HEK293 (cell line): Measurements from ENCODE around the gene SNX4.

Experiments used
- CTCF ChIA-PET: fragments of 350-600 bp; formaldehyde crosslinking; extraction: SDS; loops from one replicate; lab custom pipeline; 2021; ENCODE audit warnings: antibody characterized with exemption; lab: Yijun Ruan, JAX
- POLR2A ChIA-PET: fragments of 300-600 bp; formaldehyde crosslinking; extraction: SDS; loops from one replicate; lab custom pipeline; 2020; ENCODE audit warnings: antibody characterized with exemption, inconsistent platforms; lab: Yijun Ruan, JAX
- H3K27ac ChIP-seq: fragments of 200-500 bp; sonication (Bioruptor generic); 2 replicates; pipeline ENCODE4 v1.5.1; 2014; ENCODE audit warnings: low read depth, low read length, control low read depth, inconsistent platforms; ENCODE audit errors: extremely low read depth
- H3K36me3 ChIP-seq, 2 experiments: fragments of 200-500 bp in 1 of 2; sonication (Bioruptor generic) in 1 of 2; 1 replicate in 1 of 2; 2 replicates in 1 of 2; pipeline ENCODE4 v1.5.1; 2014 to 2017; ENCODE audit warnings: inconsistent platforms in 2 of 2, low read length in 2 of 2; ENCODE audit not compliant: control insufficient read depth in 2 of 2, insufficient read depth in 1 of 2
- H3K4me1 ChIP-seq: fragments of 200-500 bp; sonication (Bioruptor generic); 2 replicates; pipeline ENCODE4 v1.5.1; 2014; ENCODE audit warnings: mild to moderate bottlenecking, low read length, inconsistent platforms; ENCODE audit not compliant: control insufficient read depth, insufficient read depth
- H3K4me3 ChIP-seq: 2 replicates; pipeline ENCODE4 v1.5.1; 2011; ENCODE audit warnings: low read depth, mild to moderate bottlenecking, control low read depth, low read length, moderate library complexity
- H3K9me3 ChIP-seq: fragments of 200-500 bp; sonication (Bioruptor generic); 2 replicates; pipeline ENCODE4 v1.5.1; 2014; ENCODE audit warnings: low read depth, low read length, inconsistent platforms; ENCODE audit not compliant: control insufficient read depth, insufficient read depth
- HOXA7 ChIP-seq: sonication (generic); formaldehyde crosslinking; IDR thresholded peaks from 2 replicates; pipeline ENCODE4 v1.8.1; 2022; ENCODE audit warnings: missing genetic modification reagents, borderline replicate concordance
- OVOL3 ChIP-seq: fragments of 450-650 bp; formaldehyde crosslinking; IDR thresholded peaks from 2 replicates; pipeline ENCODE4 v1.5.1; 2016; ENCODE audit warnings: missing biosample characterization, missing genetic modification characterization
- SCRT1 ChIP-seq: fragments of 450-650 bp; formaldehyde crosslinking; IDR thresholded peaks from 2 replicates; pipeline ENCODE4 v1.5.1; 2016; ENCODE audit warnings: missing biosample characterization, missing genetic modification characterization, borderline replicate concordance
- SP2 ChIP-seq: fragments of 450-650 bp; formaldehyde crosslinking; IDR thresholded peaks from 2 replicates; pipeline ENCODE4 v1.5.1; 2016; ENCODE audit warnings: missing biosample characterization, missing genetic modification characterization
- SP3 ChIP-seq: fragments of 450-650 bp; formaldehyde crosslinking; IDR thresholded peaks from 2 replicates; pipeline ENCODE4 v1.5.1; 2016; ENCODE audit warnings: missing biosample characterization, missing genetic modification characterization
- ZBTB8A ChIP-seq: fragments of 450-650 bp; formaldehyde crosslinking; IDR thresholded peaks from 2 replicates; pipeline ENCODE4 v1.5.1; 2016; ENCODE audit warnings: missing biosample characterization, missing genetic modification characterization
- ZIC2 ChIP-seq: fragments of 450-650 bp; formaldehyde crosslinking; IDR thresholded peaks from 2 replicates; pipeline ENCODE4 v1.5.1; 2016; ENCODE audit warnings: missing biosample characterization, missing genetic modification characterization
- ZNF121 ChIP-seq: fragments of 450-650 bp; formaldehyde crosslinking; IDR thresholded peaks from 2 replicates; pipeline ENCODE4 v1.5.1; 2016; ENCODE audit warnings: missing biosample characterization, missing genetic modification characterization
- ZNF138 ChIP-seq: fragments of 450-650 bp; formaldehyde crosslinking; IDR thresholded peaks from 2 replicates; pipeline ENCODE4 v1.5.1; 2016; ENCODE audit warnings: missing biosample characterization, missing genetic modification characterization, borderline replicate concordance
- ZNF157 ChIP-seq: fragments of 450-650 bp; formaldehyde crosslinking; IDR thresholded peaks from 2 replicates; pipeline ENCODE4 v1.5.1; 2016; ENCODE audit warnings: missing biosample characterization, missing genetic modification characterization
- ZNF19 ChIP-seq: fragments of 450-650 bp; formaldehyde crosslinking; IDR thresholded peaks from 2 replicates; pipeline ENCODE4; 2016; ENCODE audit warnings: missing biosample characterization, missing genetic modification characterization, low read depth
- ZNF223 ChIP-seq: fragments of 450-650 bp; formaldehyde crosslinking; IDR thresholded peaks from 2 replicates; pipeline ENCODE4 v1.5.1; 2016; ENCODE audit warnings: missing biosample characterization, missing genetic modification characterization
- ZNF350 ChIP-seq: fragments of 450-650 bp; formaldehyde crosslinking; IDR thresholded peaks from 2 replicates; pipeline ENCODE4 v1.5.0; 2017; ENCODE audit warnings: missing biosample characterization, mild to moderate bottlenecking, missing genetic modification characterization
- ZNF366 ChIP-seq: fragments of 450-650 bp; formaldehyde crosslinking; conservative IDR thresholded peaks from 2 replicates; pipeline ENCODE4 v1.5.1; 2016; ENCODE audit warnings: missing biosample characterization, missing genetic modification characterization
- ZNF416 ChIP-seq: fragments of 450-650 bp; formaldehyde crosslinking; IDR thresholded peaks from 2 replicates; pipeline ENCODE4 v1.5.1; 2016; ENCODE audit warnings: missing biosample characterization, missing genetic modification characterization
- ZNF473 ChIP-seq: fragments of 450-650 bp; formaldehyde crosslinking; IDR thresholded peaks from 2 replicates; pipeline ENCODE4 v1.5.1; 2017; ENCODE audit warnings: missing biosample characterization, missing genetic modification characterization
- ZNF521 ChIP-seq: fragments of 450-650 bp; formaldehyde crosslinking; IDR thresholded peaks from 2 replicates; pipeline ENCODE4 v1.5.1; 2017; ENCODE audit warnings: missing biosample characterization, mild to moderate bottlenecking, missing genetic modification characterization
- ZNF621 ChIP-seq: fragments of 450-650 bp; formaldehyde crosslinking; IDR thresholded peaks from 2 replicates; pipeline ENCODE4 v1.5.1; 2017; ENCODE audit warnings: missing biosample characterization, missing genetic modification characterization
- ZNF624 ChIP-seq: fragments of 450-650 bp; formaldehyde crosslinking; IDR thresholded peaks from 2 replicates; pipeline ENCODE4 v1.5.1; 2017; ENCODE audit warnings: missing biosample characterization, missing genetic modification characterization
- ZNF701 ChIP-seq: fragments of 450-650 bp; formaldehyde crosslinking; IDR thresholded peaks from 2 replicates; pipeline ENCODE4 v1.5.1; 2016; ENCODE audit warnings: missing biosample characterization, missing genetic modification characterization
- ZNF768 ChIP-seq: fragments of 450-650 bp; formaldehyde crosslinking; IDR thresholded peaks from 2 replicates; pipeline ENCODE4 v1.5.1; 2018; ENCODE audit warnings: missing biosample characterization, mild to moderate bottlenecking, missing genetic modification characterization
- ZNF791 ChIP-seq: fragments of 450-650 bp; formaldehyde crosslinking; IDR thresholded peaks from 2 replicates; pipeline ENCODE4 v1.5.1; 2016; ENCODE audit warnings: missing biosample characterization, missing genetic modification characterization
- TF ChIP-seq, protein P1 (sequence below): fragments of 450-650 bp; formaldehyde crosslinking; IDR thresholded peaks from 2 replicates; pipeline ENCODE4 v1.5.1; 2016; ENCODE audit warnings: missing biosample characterization, missing genetic modification characterization
- TF ChIP-seq, protein P2 (sequence below): fragments of 450-650 bp; formaldehyde crosslinking; IDR thresholded peaks from 2 replicates; pipeline ENCODE4 v1.5.0; 2017; ENCODE audit warnings: missing biosample characterization, missing genetic modification characterization, borderline replicate concordance

Gene SNX4

DNA sequence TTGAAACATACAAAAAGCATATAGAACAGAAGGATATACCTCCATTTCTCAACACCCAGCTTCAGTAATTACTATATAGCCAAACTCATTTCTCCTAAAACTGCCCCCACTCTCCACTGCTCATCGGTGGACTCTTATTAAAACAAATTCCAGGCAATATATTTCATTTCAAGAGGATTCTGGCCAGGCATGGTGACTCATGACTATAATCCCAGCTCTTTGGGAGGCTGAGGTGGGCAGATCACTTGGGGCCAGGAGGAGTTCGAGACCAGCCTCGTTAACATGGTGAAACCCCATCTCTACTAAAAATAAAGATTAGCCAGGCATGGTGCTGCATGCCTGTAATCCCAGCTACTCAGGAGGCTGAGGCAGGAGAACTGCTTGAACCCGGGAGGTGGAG, 40.9 kb downstream of the SNX4 start (continued):
- TF ChIP-seq ZNF768 (tag by site-specific recombination) (no peak), ZNF473 (tag by site-specific recombination) (no peak), ZNF19 (tag by site-specific recombination) (no peak)

DNA sequence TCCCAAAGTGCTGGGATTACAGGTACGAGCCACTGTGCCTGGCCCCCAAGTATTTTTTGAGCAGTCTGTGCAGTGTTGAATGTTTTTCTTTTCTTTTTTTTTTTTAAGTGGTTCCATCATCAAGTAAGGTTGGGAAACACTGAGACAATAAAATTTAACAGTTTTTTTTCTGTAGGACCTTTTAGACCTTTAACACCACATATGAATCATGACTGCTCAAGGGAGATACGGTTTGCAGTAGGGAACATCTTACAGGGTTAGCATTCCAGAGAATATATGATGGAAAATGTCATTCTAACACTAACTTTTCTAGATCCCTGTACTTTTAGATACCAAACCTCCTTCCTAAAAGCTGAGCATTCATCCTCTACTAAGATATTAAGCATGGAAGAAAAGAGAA, 41.7 kb downstream of the SNX4 start:
- no peak overlapping the region for H3K27ac ChIP-seq
- no peaks in the 10 kb centered on the region for H3K4me1 ChIP-seq
- CTCF ChIA-PET, result no interaction called here
- no peaks in the 10 kb centered on the region for H3K9me3 ChIP-seq
- TF ChIP-seq SP3, result no peak
- no peak for TF ChIP-seq ZNF621 (tag by site-specific recombination)
- no peak for TF ChIP-seq SCRT1 (tag by site-specific recombination)
- TF ChIP-seq ZNF701 (tag by site-specific recombination), result no peak
- TF ChIP-seq ZNF121 (tag by site-specific recombination), result no peak
- TF ChIP-seq, protein P1, sequence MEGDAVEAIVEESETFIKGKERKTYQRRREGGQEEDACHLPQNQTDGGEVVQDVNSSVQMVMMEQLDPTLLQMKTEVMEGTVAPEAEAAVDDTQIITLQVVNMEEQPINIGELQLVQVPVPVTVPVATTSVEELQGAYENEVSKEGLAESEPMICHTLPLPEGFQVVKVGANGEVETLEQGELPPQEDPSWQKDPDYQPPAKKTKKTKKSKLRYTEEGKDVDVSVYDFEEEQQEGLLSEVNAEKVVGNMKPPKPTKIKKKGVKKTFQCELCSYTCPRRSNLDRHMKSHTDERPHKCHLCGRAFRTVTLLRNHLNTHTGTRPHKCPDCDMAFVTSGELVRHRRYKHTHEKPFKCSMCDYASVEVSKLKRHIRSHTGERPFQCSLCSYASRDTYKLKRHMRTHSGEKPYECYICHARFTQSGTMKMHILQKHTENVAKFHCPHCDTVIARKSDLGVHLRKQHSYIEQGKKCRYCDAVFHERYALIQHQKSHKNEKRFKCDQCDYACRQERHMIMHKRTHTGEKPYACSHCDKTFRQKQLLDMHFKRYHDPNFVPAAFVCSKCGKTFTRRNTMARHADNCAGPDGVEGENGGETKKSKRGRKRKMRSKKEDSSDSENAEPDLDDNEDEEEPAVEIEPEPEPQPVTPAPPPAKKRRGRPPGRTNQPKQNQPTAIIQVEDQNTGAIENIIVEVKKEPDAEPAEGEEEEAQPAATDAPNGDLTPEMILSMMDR (tag by site-specific recombination), result no peak
- TF ChIP-seq ZNF791 (tag by site-specific recombination), result no peak
- no peak for TF ChIP-seq ZNF416
- TF ChIP-seq, all 188 proteins: peak for 0
- POLR2A ChIA-PET, result no interaction called here
- peaks cover 4 to 63% of the 10 kb centered on the region in 2 experiments; a peak in 2 of 3 replicates for H3K36me3 ChIP-seq
- H3K4me3 ChIP-seq, result no peak overlapping the region

DNA sequence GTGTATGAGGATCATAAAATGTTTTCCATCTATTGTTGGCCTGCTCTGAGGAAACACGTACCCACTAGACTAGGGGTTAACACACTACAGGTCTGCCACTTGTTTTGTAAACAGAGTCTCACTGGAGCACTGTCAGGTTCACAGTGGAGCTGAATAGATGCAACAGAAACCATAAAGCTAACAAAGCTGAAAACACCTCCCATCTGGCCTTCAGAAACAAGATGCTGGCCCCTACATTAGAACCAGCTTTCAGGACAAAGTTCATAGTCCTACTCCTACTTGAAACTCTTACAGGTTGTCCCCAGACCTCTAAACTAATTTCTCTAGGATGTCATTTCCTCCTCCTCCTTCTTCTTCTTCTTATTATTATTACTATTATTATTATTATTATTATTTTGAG, 42.3 kb downstream of the SNX4 start:
- TF ChIP-seq ZNF138 (tag by site-specific recombination) (no peak), SP2 (tag by site-specific recombination) (no peak), ZNF521 (tag by site-specific recombination) (no peak), ZNF223 (tag by site-specific recombination) (no peak), OVOL3 (tag by site-specific recombination) (no peak), ZBTB8A (no peak), ZNF157 (no peak), ZNF624 (tag by site-specific recombination) (no peak), SCRT1 (tag by site-specific recombination) (no peak), ZNF350 (tag by site-specific recombination) (no peak), ZIC2 (tag by site-specific recombination) (no peak), ZNF366 (tag by site-specific recombination) (no peak), ZNF701 (tag by site-specific recombination) (no peak), HOXA7 (CRISPR knock-in tag) (no peak)
- TF ChIP-seq, protein P2, sequence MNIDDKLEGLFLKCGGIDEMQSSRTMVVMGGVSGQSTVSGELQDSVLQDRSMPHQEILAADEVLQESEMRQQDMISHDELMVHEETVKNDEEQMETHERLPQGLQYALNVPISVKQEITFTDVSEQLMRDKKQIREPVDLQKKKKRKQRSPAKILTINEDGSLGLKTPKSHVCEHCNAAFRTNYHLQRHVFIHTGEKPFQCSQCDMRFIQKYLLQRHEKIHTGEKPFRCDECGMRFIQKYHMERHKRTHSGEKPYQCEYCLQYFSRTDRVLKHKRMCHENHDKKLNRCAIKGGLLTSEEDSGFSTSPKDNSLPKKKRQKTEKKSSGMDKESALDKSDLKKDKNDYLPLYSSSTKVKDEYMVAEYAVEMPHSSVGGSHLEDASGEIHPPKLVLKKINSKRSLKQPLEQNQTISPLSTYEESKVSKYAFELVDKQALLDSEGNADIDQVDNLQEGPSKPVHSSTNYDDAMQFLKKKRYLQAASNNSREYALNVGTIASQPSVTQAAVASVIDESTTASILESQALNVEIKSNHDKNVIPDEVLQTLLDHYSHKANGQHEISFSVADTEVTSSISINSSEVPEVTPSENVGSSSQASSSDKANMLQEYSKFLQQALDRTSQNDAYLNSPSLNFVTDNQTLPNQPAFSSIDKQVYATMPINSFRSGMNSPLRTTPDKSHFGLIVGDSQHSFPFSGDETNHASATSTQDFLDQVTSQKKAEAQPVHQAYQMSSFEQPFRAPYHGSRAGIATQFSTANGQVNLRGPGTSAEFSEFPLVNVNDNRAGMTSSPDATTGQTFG (tag by site-specific recombination), result no peak
- Histone ChIP-seq H3K27ac (no peak overlapping the region), H3K36me3 (peaks cover 4 to 67% of the 10 kb centered on the region in 2 experiments; a peak in 2 of 3 replicates), H3K4me1 (no peaks in the 10 kb centered on the region), H3K9me3 (no peaks in the 10 kb centered on the region), H3K4me3 (no peak overlapping the region)
- CTCF ChIA-PET, result no interaction called here
- POLR2A ChIA-PET, result no interaction called here
